Brain microvascular endothelial cell (primary cell): Measurements from ENCODE around the gene TXLNB.
A peak's percentile ranks its signal among the peaks of the same experiment; 100 is the strongest.

Experiments
- DNase-seq: peaks from one replicate; pipeline ENCODE4 v3.0.0-alpha.2; 2020
- H3K27ac ChIP-seq: fragments of 250-450 bp; sonication (Bioruptor Pico); 2 replicates; pipeline ENCODE4 v1.5.1; 2020; ENCODE audit warnings: mild to moderate bottlenecking, moderate library complexity
- H3K27me3 ChIP-seq: fragments of 250-450 bp; sonication (Bioruptor Pico); replicated peaks from 2 replicates; pipeline ENCODE4 v1.5.1; 2020; ENCODE audit warnings: mild to moderate bottlenecking
- H3K36me3 ChIP-seq: fragments of 250-450 bp; sonication (Bioruptor Pico); replicated peaks from 2 replicates; pipeline ENCODE4 v1.5.1; 2020; ENCODE audit warnings: mild to moderate bottlenecking
- H3K4me3 ChIP-seq: 2 replicates; pipeline ENCODE4 v1.5.1; 2011; ENCODE audit warnings: low read depth, mild to moderate bottlenecking, control low read depth, low read length, moderate library complexity
- in situ Hi-C: cut with HindIII; loops from 2 replicates; pipeline ENCODE4 v1.10.0; 2017; ENCODE audit warnings: low sequenced_read_pairs, low pct_ligation_motif_present
- TF ChIP-seq, protein P1 (sequence below): IDR thresholded peaks from 2 replicates; pipeline ENCODE4 v1.5.1; 2011; ENCODE audit warnings: low read depth, mild to moderate bottlenecking, moderate library complexity, low read length, control low read depth, inconsistent platforms; ENCODE audit errors: missing control alignments

The TXLNB gene

DNA sequence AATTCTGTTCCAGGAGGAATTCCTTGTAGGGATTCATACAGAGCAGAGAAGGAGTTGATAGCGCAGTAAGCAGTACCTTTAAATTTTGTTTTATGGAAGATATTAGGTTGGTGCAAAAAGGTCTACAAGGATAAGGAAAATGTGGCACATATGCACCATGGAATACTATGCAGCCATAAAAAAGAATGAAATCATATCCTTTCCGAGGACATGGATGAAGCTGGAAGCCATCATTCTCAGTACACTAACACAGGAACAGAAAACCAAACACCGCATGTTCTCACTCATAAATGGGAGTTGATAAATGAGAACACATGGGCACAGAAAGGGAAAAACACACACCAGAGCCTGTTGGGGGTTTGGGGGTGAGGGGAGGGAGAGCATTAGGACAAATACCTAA is 37.4 kb upstream of the TXLNB start:
- TF ChIP-seq, protein P1, sequence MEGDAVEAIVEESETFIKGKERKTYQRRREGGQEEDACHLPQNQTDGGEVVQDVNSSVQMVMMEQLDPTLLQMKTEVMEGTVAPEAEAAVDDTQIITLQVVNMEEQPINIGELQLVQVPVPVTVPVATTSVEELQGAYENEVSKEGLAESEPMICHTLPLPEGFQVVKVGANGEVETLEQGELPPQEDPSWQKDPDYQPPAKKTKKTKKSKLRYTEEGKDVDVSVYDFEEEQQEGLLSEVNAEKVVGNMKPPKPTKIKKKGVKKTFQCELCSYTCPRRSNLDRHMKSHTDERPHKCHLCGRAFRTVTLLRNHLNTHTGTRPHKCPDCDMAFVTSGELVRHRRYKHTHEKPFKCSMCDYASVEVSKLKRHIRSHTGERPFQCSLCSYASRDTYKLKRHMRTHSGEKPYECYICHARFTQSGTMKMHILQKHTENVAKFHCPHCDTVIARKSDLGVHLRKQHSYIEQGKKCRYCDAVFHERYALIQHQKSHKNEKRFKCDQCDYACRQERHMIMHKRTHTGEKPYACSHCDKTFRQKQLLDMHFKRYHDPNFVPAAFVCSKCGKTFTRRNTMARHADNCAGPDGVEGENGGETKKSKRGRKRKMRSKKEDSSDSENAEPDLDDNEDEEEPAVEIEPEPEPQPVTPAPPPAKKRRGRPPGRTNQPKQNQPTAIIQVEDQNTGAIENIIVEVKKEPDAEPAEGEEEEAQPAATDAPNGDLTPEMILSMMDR, result no peak
- Histone ChIP-seq H3K27ac (no peak overlapping the region), H3K36me3 (no peaks in the 10 kb centered on the region), H3K4me3 (no peak overlapping the region), H3K27me3 (no peaks in the 10 kb centered on the region)
- in situ Hi-C loops, result no loop called here
- DNase-seq, result no peak

DNA sequence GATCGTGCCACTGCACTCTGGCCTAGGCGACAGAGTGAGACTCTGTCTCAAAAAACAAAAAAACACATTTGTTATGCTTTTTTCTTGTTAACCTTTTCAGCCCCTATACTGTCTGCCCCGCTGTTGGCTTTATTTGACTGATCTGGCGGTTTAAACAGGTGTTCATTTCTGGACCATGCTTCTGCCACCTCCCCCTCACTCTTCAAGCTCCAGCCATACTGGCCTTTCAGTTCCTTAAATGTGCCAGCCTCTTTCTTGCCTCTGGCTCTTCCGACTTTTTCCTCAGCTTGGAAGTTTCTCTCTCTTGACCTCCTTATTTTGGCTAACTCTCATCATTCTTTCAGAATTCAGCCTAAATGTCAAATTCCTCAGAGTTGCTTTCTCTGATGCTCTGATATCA is 35.2 kb upstream of the TXLNB start:
- in situ Hi-C loops, result no loop called here
- TF ChIP-seq, protein P1, result no peak

DNA sequence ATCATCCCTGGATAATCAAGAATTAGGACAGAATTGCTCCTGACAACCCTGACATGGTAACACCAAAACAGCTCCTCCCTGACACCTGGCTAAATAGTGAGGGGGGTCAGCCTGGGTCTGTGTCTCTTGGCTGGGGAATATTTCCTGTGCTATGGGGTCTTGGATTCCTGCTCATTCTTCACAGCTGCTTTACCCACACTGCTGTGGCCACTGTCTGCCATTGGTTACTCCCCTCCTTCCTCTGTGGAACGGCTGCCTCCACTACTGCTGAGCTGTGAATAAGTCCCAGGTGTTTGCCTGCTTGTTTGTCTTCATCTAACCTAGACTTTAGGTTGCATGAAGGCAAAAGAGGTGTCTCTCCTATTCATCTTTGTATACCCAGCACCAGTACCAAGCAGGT is 33.9 kb upstream of the TXLNB start:
- TF ChIP-seq, protein P1, result no peak
- Histone ChIP-seq H3K27me3 (no peaks in the 10 kb centered on the region), H3K27ac (no peak overlapping the region), H3K36me3 (no peaks in the 10 kb centered on the region), H3K4me3 (no peak overlapping the region)
- no peak for DNase-seq
- in situ Hi-C loops, result no loop called here

More for the DNA sequence above, 35.2 kb upstream of the TXLNB start:
- H3K27ac ChIP-seq, result no peak overlapping the region
- no peaks in the 10 kb centered on the region for H3K36me3 ChIP-seq
- H3K4me3 ChIP-seq, result no peak overlapping the region
- no peaks in the 10 kb centered on the region for H3K27me3 ChIP-seq
- DNase-seq, result no peak

DNA sequence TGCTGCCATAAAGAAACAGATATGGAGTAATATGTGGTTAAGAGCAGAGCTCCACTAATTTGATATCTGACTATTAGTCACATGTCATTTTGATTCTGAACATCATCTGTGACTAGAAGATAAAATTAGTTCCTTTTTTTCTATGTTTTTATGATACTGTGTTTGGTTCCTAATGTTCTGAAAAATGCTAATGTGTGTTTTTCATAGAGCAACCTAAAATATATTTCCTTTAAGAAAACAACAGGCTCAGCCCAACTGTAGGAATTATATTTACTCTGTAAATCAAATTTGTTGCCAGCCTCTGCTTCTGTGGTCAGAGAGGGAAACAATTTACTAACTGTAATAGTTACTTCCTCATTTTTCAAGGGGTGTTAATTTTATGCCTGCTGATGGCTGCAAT is 33.3 kb upstream of the TXLNB start:
- Histone ChIP-seq H3K4me3 (no peak overlapping the region), H3K27me3 (no peaks in the 10 kb centered on the region), H3K27ac (no peak overlapping the region), H3K36me3 (no peaks in the 10 kb centered on the region)
- in situ Hi-C loops, result no loop called here
- DNase-seq, result no peak
- TF ChIP-seq, protein P1, result no peak

DNA sequence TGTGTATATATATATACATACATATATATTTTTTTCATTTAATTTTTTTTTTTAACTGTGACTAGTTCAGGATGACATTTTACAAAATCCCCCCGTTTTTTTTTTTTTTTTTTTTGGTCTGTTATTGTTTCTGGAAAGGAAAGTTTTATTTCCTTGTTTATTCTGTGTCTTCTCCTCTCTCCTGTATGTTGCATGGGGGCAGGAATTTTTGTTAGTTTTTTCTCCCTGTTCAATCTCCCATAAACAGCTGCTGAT is 32.4 kb upstream of the TXLNB start:
- H3K4me3 ChIP-seq, result no peak overlapping the region
- in situ Hi-C loops, result no loop called here
- H3K36me3 ChIP-seq, result no peaks in the 10 kb centered on the region
- TF ChIP-seq, protein P1, result no peak
- no peak for DNase-seq
- H3K27ac ChIP-seq, result peak overlapping the region; percentile 31
- no peaks in the 10 kb centered on the region for H3K27me3 ChIP-seq

DNA sequence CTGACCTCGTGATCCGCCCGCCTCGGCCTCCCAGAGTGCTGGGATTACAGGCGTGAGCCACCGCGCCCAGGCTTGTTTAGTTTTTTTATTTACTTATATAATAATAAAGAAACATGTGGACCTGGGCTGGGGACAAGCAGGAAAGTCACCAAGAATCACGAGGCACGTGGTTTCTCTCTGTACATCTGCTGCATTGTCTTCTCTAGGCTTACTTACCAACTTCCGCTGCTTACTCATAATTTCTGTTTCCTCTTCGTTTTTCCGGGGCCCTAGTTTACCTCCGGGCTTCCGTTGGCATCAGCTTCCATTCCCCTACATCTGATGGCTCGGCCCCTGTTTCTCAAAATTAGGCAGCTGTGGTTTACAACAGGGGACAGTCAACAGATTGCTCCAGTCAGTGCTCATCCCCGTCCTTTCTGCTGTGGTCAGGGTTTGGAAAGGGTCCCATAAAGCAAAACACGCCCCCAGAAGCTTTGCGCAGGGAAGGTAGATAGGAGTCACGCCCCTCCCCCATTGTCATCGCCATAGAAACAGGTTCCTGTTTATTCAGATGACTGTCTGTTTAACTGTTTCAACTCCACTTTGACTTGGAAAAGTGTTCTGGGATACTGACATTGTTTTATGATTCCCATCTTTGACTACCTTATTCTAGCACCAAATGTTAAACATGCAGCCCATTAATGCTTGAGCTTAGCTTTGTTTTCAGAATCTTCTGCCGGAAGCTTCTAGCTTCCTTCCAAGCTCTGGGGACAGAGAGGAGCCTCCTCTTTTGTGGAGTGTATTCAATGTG is 31.9 kb upstream of the TXLNB start:
- in situ Hi-C loops, result no loop called here
- Histone ChIP-seq H3K27ac (peak overlapping the region; percentile 31), H3K4me3 (peak overlapping the region; percentile 15), H3K27me3 (no peaks in the 10 kb centered on the region), H3K36me3 (no peaks in the 10 kb centered on the region)
- TF ChIP-seq, protein P1, result no peak
- DNase-seq, result peak; percentile 80
